HUES6 (cell line): ENCODE data around the gene RFC3.

Experiments used
- H3K27ac ChIP-seq: 2 replicates; pipeline ENCODE4 v1.7.0; 2013; ENCODE audit warnings: low read depth, mild to moderate bottlenecking, low read length, inconsistent platforms
- H3K27me3 ChIP-seq: 2 replicates; pipeline ENCODE4 v1.6.1; 2013; ENCODE audit warnings: low read length; ENCODE audit not compliant: control insufficient read depth, insufficient read depth
- H3K36me3 ChIP-seq: 2 replicates; pipeline ENCODE4 v1.6.1; 2013; ENCODE audit warnings: low read length; ENCODE audit not compliant: control insufficient read depth, insufficient read depth
- H3K4me1 ChIP-seq: 2 replicates; pipeline ENCODE4 v1.6.1; 2013; ENCODE audit warnings: low read length; ENCODE audit not compliant: control insufficient read depth, insufficient read depth
- H3K4me3 ChIP-seq: 2 replicates; pipeline ENCODE4 v1.5.1; 2013; ENCODE audit warnings: low read depth, low read length
- H3K9ac ChIP-seq: one replicate; pipeline ENCODE4 v1.6.1; 2013; ENCODE audit warnings: mild to moderate bottlenecking, low read length
- H3K9me3 ChIP-seq: 2 replicates; pipeline ENCODE4 v1.6.1; 2013; ENCODE audit warnings: low read depth, low read length; ENCODE audit not compliant: control insufficient read depth, insufficient read depth

Gene RFC3

GRCh38 chr13:33845572-33846302 is 27.8 kb downstream of the RFC3 start:
- Histone ChIP-seq H3K27me3 (no peaks in the 10 kb centered on the region), H3K36me3 (peaks cover 52% of the 10 kb centered on the region), H3K9ac (no peak overlapping the region), H3K4me3 (no peak overlapping the region), H3K9me3 (no peaks in the 10 kb centered on the region), H3K4me1 (no peaks in the 10 kb centered on the region), H3K27ac (no peak overlapping the region)

DNA sequence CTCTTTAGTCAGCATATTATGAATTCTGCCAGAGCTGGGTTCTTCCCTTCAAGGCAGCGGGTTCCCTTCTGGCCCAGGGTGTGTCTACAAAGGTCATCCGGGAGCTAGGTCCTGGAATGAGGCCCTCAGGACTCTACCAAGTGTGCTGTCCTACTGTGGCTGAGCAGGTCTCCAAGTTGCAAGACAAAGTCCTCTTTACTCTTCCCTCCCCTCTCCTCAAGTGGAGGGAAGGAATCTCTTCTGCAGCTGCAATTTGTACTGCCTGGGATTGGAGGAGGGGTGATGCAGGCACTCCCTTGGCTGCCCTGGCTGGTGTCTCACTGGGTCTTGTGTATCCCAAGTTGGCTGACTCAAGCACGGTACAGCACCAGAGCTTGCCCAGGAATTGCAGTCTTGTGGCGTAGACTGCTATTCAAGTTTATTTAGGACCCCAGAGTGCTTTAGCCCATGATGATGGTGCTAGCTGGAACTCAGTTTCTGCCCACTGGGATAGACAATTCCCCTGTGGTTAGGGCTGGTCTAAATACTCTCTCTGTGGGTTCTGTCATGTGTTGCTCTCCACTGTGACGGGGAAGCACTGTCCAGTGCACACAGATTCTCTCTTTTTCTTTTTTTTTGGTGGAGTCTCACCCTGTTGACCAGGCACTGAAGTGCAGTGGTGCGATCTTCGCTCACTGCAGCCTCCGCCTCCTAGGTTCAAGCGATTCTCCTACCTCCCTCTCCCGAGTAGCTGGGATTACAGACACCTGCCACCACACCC is 28.5 kb downstream of the RFC3 start:
- Histone ChIP-seq H3K9ac (no peak overlapping the region), H3K4me1 (no peaks in the 10 kb centered on the region), H3K27ac (no peak overlapping the region), H3K9me3 (no peaks in the 10 kb centered on the region), H3K27me3 (no peaks in the 10 kb centered on the region), H3K36me3 (peaks cover 44% of the 10 kb centered on the region), H3K4me3 (no peak overlapping the region)

- Histone ChIP-seq H3K9me3 (no peaks in the 10 kb centered on the region), H3K4me3 (no peak overlapping the region), H3K4me1 (no peaks in the 10 kb centered on the region), H3K27ac (no peak overlapping the region), H3K36me3 (peaks cover 33% of the 10 kb centered on the region), H3K27me3 (no peaks in the 10 kb centered on the region), H3K9ac (no peak overlapping the region)
Observed at GRCh38 chr13:33849211-33849610, 31.3 kb downstream of the RFC3 start.

- Histone ChIP-seq H3K27ac (no peak overlapping the region), H3K9ac (no peak overlapping the region), H3K9me3 (no peaks in the 10 kb centered on the region), H3K4me1 (no peaks in the 10 kb centered on the region), H3K36me3 (no peaks in the 10 kb centered on the region), H3K4me3 (no peak overlapping the region), H3K27me3 (no peaks in the 10 kb centered on the region)
Observed at GRCh38 chr13:33855371-33855895, 37.5 kb downstream of the RFC3 start.

- H3K27me3 ChIP-seq, result no peaks in the 10 kb centered on the region
- H3K4me1 ChIP-seq, result no peaks in the 10 kb centered on the region
- H3K4me3 ChIP-seq, result no peak overlapping the region
- H3K9me3 ChIP-seq, result no peaks in the 10 kb centered on the region
- H3K9ac ChIP-seq, result no peak overlapping the region
- H3K36me3 ChIP-seq, result no peaks in the 10 kb centered on the region
- no peak overlapping the region for H3K27ac ChIP-seq
Observed at GRCh38 chr13:33859691-33860303, 41.8 kb downstream of the RFC3 start.

GRCh38 chr13:33860526-33860925 is 42.6 kb downstream of the RFC3 start:
- Histone ChIP-seq H3K9me3 (no peaks in the 10 kb centered on the region), H3K4me3 (no peak overlapping the region), H3K9ac (no peak overlapping the region), H3K27me3 (no peaks in the 10 kb centered on the region), H3K27ac (no peak overlapping the region), H3K36me3 (no peaks in the 10 kb centered on the region), H3K4me1 (no peaks in the 10 kb centered on the region)

DNA sequence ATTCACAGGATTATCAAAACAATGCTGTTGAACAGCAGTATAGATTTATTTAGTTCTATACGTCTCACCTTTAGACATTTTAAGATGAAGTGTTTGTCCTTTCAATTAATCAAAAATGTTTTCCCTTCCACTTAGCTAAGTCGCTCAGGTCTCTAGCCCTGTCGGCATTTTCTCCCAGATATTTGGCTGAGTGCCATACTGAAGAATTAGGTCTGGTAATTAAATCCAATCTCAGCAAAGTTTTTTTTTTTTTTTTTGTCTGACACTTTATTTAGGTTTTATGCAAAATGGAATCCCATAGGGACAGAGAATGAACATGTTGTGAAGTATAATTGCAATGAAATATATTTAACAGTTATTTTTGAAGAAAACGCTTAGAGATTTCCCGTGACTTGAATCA is 44.1 kb downstream of the RFC3 start:
- H3K4me3 ChIP-seq, result no peak overlapping the region
- H3K9me3 ChIP-seq, result no peaks in the 10 kb centered on the region
- no peaks in the 10 kb centered on the region for H3K36me3 ChIP-seq
- no peak overlapping the region for H3K9ac ChIP-seq
- H3K27ac ChIP-seq, result no peak overlapping the region
- no peaks in the 10 kb centered on the region for H3K4me1 ChIP-seq
- H3K27me3 ChIP-seq, result no peaks in the 10 kb centered on the region

- H3K36me3 ChIP-seq, result 0 out of 2 replicates have a peak, but pooled peaks cover 3% of the 10 kb centered on the region
- no peak overlapping the region for H3K9ac ChIP-seq
- H3K9me3 ChIP-seq, result no peaks in the 10 kb centered on the region
- no peak overlapping the region for H3K4me3 ChIP-seq
- no peaks in the 10 kb centered on the region for H3K4me1 ChIP-seq
- H3K27me3 ChIP-seq, result no peaks in the 10 kb centered on the region
- H3K27ac ChIP-seq, result no peak overlapping the region
Observed at GRCh38 chr13:33863188-33863789, 45.3 kb downstream of the RFC3 start.

- H3K4me3 ChIP-seq, result no peak overlapping the region
- no peak overlapping the region for H3K27ac ChIP-seq
- no peaks in the 10 kb centered on the region for H3K4me1 ChIP-seq
- no peaks in the 10 kb centered on the region for H3K27me3 ChIP-seq
- H3K9ac ChIP-seq, result no peak overlapping the region
- H3K36me3 ChIP-seq, result 0 out of 2 replicates have a peak, but pooled peaks cover 3% of the 10 kb centered on the region
- no peaks in the 10 kb centered on the region for H3K9me3 ChIP-seq
Observed at GRCh38 chr13:33865945-33866344, 48.0 kb downstream of the RFC3 start.

DNA sequence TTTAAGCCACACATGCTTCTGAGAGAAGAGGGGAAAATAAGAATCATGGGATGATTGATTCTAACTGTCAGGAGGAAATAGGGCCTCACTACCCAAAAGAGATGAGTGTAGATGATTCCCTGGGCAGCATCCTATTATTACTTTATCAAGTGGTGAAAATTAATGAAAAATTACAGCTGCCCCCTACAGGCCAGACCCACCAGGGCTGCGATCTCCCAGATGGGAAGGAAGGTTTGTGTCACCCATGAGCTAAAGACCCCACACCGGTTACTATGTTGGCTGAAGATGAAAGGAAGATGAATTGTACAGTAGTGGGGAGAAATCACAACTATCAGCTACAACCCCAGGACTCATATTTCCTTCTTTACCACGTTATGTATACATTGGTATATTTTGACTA is 49.5 kb downstream of the RFC3 start:
- Histone ChIP-seq H3K4me3 (no peak overlapping the region), H3K4me1 (no peaks in the 10 kb centered on the region), H3K27me3 (no peaks in the 10 kb centered on the region), H3K27ac (no peak overlapping the region), H3K9me3 (no peaks in the 10 kb centered on the region), H3K36me3 (0 out of 2 replicates have a peak, but pooled peaks cover 3% of the 10 kb centered on the region), H3K9ac (no peak overlapping the region)
